ENCODE results near the gene UBL4B. TPM values are rescaled to one million over a fixed set of nuclear protein-coding genes. Genes with fewer than 3 reads are reported as not detected.

Gene UBL4B
- total and polyA plus RNA-seq, 3 donors from 2014 or later, result 34.1 to 105 (median 95.5) TPM

- no peak for DNase-seq
- 73 to 88% methylated on average over 7 of the region's 7 CpGs for WGBS, 2 donors
- H3K27me3 ChIP-seq, result no peaks in the 10 kb centered on the region
- intact Hi-C loops (cut with DNase I; ENCODE audit: low total_unique reads), result no loop called here
- H3K9me3 ChIP-seq, result no peaks in the 10 kb centered on the region
- TF ChIP-seq CTCF (IDR thresholded peaks at IDR 0.05), result no peak
- no peak for TF ChIP-seq POLR2A (IDR thresholded peaks at IDR 0.05)
- no peak overlapping the region for H3K27ac ChIP-seq
- H3K4me1 ChIP-seq, result peaks cover 4% of the 10 kb centered on the region
- no peak overlapping the region for H3K4me3 ChIP-seq
- H3K36me3 ChIP-seq (ENCODE audit: low read depth, missing control alignments), result no peaks in the 10 kb centered on the region
These were observed 6.6 kb downstream of the UBL4B start for GRCh38 chr1:110118636-110119396.

GRCh38 chr1:110119843-110120242, 7.6 kb downstream of the UBL4B start:
- 74 to 75% methylated on average over 2 to 3 of the region's 3 CpGs for WGBS, 2 donors
- Histone ChIP-seq H3K27ac (no peak overlapping the region), H3K4me1 (peaks cover 3% of the 10 kb centered on the region), H3K36me3 (ENCODE audit: low read depth, missing control alignments) (no peaks in the 10 kb centered on the region), H3K4me3 (no peak overlapping the region), H3K9me3 (no peaks in the 10 kb centered on the region), H3K27me3 (no peaks in the 10 kb centered on the region)
- TF ChIP-seq CTCF (IDR thresholded peaks at IDR 0.05) (no peak), POLR2A (IDR thresholded peaks at IDR 0.05) (no peak)
- no peak for DNase-seq
- intact Hi-C loops (cut with DNase I; ENCODE audit: low total_unique reads), result no loop called here

GRCh38 chr1:110120960-110121561, 8.8 kb downstream of the UBL4B start:
- TF ChIP-seq POLR2A (IDR thresholded peaks at IDR 0.05) (no peak), CTCF (IDR thresholded peaks at IDR 0.05) (no peak)
- Histone ChIP-seq H3K4me3 (no peak overlapping the region), H3K36me3 (ENCODE audit: low read depth, missing control alignments) (no peaks in the 10 kb centered on the region), H3K9me3 (no peaks in the 10 kb centered on the region), H3K27ac (no peak overlapping the region), H3K4me1 (no peaks in the 10 kb centered on the region), H3K27me3 (no peaks in the 10 kb centered on the region)
- 40 to 66% methylated on average over 6 to 12 of the region's 12 CpGs for WGBS, 2 donors
- no peak for DNase-seq
- intact Hi-C loops (cut with DNase I; ENCODE audit: low total_unique reads), result no loop called here

GRCh38 chr1:110123224-110123623, 11.0 kb downstream of the UBL4B start:
- no peak overlapping the region for H3K4me3 ChIP-seq
- H3K4me1 ChIP-seq, result no peaks in the 10 kb centered on the region
- no peak overlapping the region for H3K27ac ChIP-seq
- WGBS, 2 donors, result 83 to 85% methylated on average over 3 of the region's 3 CpGs
- intact Hi-C loops (cut with DNase I; ENCODE audit: low total_unique reads), result no loop called here
- TF ChIP-seq CTCF (IDR thresholded peaks at IDR 0.05) (no peak), POLR2A (IDR thresholded peaks at IDR 0.05) (no peak)
- no peaks in the 10 kb centered on the region for H3K9me3 ChIP-seq
- no peaks in the 10 kb centered on the region for H3K27me3 ChIP-seq
- DNase-seq, result no peak
- H3K36me3 ChIP-seq (ENCODE audit: low read depth, missing control alignments), result no peaks in the 10 kb centered on the region
